GM20000 (cell line): ENCODE measurements around the gene DLG4.
"Not testable (repeated sequence)": the region's sequence is repeated elsewhere in the genome, so short reads cannot be mapped to it uniquely, and the experiment has no call there.

Experiments
- DNase-seq: peaks from one replicate; pipeline ENCODE4 v3.0.0; 2012; ENCODE audit warnings: low spot score
- TF ChIP-seq, protein P1 (sequence below): IDR thresholded peaks from 2 replicates; pipeline ENCODE4 v1.5.1; 2012; ENCODE audit warnings: mild to moderate bottlenecking, control low read depth; ENCODE audit errors: extremely low read depth, missing control alignments

DLG4 gene

DNA sequence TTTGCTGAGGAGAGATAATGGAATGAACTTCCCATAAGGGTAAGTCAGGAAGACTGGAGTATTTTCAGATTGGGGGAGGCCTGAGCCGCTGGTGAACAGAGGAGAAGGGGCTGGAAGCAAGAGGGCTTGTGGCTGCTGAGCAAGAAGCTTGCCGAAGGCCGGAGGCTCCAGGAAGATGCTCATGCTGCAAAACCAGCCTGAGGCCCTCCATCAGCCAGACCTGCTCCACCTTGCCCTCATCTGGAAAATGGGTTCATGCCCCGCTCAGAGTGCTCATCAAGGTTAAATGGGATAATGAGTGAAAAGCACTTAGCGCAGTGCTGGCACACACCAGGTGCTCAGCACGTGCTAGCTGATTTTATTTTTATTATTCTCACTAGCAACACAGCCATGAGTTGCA lies 35.0 kb downstream of the DLG4 start:
- DNase-seq, result no peak
- TF ChIP-seq, protein P1, sequence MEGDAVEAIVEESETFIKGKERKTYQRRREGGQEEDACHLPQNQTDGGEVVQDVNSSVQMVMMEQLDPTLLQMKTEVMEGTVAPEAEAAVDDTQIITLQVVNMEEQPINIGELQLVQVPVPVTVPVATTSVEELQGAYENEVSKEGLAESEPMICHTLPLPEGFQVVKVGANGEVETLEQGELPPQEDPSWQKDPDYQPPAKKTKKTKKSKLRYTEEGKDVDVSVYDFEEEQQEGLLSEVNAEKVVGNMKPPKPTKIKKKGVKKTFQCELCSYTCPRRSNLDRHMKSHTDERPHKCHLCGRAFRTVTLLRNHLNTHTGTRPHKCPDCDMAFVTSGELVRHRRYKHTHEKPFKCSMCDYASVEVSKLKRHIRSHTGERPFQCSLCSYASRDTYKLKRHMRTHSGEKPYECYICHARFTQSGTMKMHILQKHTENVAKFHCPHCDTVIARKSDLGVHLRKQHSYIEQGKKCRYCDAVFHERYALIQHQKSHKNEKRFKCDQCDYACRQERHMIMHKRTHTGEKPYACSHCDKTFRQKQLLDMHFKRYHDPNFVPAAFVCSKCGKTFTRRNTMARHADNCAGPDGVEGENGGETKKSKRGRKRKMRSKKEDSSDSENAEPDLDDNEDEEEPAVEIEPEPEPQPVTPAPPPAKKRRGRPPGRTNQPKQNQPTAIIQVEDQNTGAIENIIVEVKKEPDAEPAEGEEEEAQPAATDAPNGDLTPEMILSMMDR, result no peak

DNA sequence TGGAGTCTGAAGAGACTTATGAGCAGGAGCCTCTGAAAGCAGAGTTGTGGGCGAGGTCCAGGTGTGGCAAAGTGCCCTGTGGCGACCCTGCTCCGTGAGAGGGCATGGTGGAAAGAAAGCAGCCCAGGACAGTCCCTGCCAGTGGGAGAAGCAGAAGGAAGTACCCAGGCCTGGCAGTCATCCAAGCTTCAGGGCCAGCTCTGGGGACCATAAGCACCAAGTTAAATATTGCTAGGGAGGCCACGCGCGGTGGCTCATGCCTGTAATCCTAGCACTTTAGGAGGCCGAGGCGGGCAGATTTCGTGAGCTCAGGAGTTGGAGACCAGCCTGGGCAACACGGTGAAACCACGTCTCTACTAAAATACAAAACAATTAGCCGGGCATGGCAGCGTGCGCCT lies 35.5 kb downstream of the DLG4 start:
- DNase-seq, result no peak
- TF ChIP-seq, protein P1, result no peak

DNA sequence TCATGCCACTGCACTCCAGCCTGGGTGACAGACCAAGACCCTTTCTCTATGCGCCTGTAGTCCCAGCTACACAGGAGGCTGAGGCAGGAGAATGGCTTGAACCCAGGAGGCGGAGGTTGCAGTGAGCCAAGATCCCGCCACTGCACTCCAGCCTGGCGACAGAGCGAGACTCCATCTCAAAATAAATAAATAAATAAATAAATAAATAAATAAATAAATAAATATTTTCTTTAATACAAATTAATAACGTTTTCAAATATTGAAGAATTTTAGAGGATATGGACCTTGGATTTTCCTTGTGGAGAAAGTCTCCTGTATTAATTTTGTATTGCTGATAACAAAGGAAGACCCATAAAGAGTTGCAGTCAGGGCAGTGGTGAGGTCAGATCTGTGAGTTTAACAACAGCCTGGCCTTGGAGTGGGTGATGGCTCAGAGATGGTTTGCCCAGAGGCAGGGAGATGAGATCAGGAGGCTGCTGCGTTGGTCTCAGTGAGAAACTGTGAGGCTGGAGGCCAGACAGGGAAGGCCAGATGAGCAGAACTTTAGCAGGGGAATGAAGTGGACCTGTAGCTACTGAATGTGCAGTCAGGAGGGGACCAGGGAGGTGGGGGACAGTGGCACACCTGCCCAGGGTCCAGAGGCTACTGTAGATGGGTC lies 36.1 kb downstream of the DLG4 start:
- TF ChIP-seq, protein P1, result no peak
- no peak for DNase-seq

DNA sequence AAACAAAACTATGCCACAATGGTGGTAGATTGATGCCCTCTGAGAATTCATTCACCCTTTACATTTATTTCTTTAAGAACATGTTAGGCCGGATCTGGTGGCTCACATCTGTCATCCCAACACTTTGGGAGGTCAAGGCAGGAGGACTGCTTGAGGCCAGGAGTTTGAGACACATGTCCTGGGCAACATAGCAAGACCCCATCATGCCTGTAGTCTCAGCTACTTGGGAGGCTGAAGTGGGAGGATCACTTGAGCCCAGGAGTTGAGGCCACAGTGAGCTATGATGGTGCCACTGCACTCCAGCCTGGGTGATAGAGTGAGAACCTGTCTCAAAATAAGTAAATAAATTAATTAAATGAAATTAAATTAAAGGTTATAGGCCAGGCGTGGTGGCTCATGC lies 37.5 kb downstream of the DLG4 start:
- DNase-seq, result not testable (repeated sequence)

DNA sequence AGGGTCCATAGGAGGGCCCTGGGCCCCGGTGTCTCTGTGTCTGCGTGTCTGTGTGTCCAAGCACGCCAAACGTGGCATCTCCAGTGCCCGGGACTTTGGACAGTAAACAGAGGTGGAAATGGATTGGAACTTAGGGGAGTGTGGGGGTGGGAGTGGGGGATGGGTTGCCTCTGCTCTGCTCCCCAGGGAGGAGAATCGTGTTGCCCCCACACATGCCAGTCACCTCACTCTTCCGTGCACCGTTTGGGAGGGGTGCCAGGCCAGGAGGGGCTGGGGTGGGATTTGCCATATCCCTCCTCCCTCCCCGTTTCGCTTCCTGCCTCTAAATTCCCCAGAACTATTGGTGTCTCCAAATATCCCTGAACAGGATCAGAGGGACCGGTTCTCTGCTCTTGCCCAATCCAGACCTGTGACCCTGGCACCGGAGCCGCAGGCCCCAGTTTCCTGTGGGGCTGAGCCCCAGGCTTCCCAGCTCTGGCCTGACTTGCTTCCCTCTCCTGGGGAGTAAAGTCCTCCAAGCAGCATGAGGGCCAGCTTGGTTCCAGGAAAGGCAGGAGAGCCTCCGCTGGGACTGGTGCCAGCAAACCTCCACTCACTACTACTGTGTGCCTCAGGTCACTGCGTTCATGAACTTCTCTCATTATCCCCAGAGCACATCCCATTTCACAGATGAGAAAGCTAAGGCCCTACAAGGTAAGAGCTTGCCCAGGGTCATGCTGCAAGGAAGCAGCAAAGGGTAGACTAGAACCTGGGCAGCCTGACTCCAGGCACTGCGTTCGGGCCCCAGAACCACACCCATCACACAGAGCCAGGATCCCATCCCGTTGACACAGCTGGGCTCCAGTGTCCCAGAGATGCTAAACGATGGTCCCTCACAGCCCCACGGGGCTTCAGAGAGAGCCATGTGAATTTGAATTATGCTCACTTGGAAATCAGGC lies 40.0 kb downstream of the DLG4 start, which contains the start of gene ASGR1:
Gene ASGR1, minus strand, starts transcription at position 54 of the 938 bp plus-strand sequence. CDS start 807 bp downstream, outside the sequence.
- TF ChIP-seq, protein P1, result no peak

DNA sequence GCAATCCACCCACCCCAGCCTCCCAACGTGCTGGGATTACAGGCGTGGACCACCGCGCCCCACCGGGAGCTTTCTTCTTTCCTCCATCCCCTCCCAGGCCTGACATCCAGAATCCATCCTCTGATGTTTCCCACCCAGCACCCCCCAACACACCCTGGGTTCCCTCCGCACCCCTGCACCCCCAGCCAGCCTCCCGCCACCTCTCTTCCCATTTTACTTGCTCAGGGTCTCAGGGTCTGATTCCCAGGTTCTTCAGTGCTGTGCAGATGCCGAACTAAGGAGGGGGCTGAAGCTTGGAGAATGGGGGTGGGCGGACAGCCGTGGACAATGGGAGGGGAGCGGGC lies 40.7 kb downstream of the DLG4 start:
- TF ChIP-seq, protein P1, result no peak
- no peak for DNase-seq

More for the DNA sequence above, 40.0 kb downstream of the DLG4 start, which contains the start of gene ASGR1:
- no peak for DNase-seq

DNA sequence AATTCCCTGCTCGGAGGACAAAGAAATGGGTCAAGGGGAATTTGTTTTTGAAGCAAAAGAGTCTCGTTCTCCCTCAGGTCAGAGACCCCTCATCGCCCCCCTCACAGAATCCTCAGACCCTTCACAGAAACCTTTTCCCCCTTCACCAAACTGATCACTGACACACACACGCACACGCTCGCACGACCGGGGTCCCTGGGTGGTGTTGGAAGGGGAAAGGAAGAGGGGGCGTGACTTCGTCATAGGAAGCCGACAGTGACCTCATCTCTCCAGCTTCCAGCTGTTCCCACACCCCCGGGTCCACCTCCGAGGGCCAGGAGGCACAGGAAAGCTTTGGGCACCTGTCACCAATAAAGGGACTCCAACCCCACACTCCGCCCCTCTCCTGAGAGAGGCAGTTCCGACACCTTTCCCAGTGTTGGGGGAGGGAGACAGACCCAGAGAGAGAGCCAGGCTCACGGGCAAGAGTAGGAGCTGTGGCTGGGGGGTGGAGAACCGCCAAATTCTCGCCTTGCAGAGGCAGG lies 41.6 kb downstream of the DLG4 start:
- TF ChIP-seq, protein P1, result no peak
- DNase-seq, result no peak
